Measurements from ENCODE around the gene CYP27A1. TPM values are rescaled to one million over a fixed set of nuclear protein-coding genes. Genes with fewer than 3 reads are reported as not detected.

The CYP27A1 gene
- polyA plus RNA-seq, 2 of the 4 experiments (the other 2 are of a cell fraction): 0.13 to 0.14 TPM

DNA sequence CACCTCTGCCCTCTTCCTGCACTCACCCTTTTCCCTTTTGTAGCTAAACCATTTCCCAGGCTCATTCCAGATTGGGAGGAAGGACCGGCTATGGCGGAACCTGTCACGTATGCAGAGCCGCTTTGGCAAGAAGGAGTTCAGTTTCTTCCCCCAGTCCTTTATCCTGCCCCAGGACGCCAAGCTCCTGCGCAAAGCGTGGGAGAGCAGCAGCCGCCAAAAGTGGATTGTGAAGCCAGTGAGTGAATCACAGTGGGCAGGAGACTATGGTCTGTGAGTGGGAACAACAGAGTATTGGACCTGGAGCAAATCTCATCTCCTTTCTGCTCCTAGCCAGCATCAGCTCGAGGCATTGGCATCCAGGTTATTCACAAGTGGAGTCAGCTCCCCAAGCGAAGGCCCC is 35.0 kb upstream of the CYP27A1 start:
- no peak overlapping the region for H3K4me2 ChIP-seq
- CTCF ChIA-PET: interaction anchor here (1.2 to 2.1 kb wide), 4 partner anchors 16 to 100 kb away, joined by 3 to 5 read pairs (median 4); no protein-coding TSS in a partner anchor
- H3K4me1 ChIP-seq: peaks cover 5% of the 10 kb centered on the region; the same call in 1 of the 3 replicates
- ATAC-seq: no peak
- no peak overlapping the region for H3K27ac ChIP-seq
- no peak for FAIRE-seq
- 97% methylated on average over 10 of the region's 10 CpGs for WGBS (ENCODE audit: missing lambda C conversion rate)
- no peak overlapping the region for H3K4me3 ChIP-seq
- POLR2A ChIA-PET: no interaction called here
- no peak for DNase-seq (ENCODE audit: low read depth in 1 of 2, low spot score in 1 of 2)
- no peaks in the 10 kb centered on the region for H3K9me3 ChIP-seq
- TF ChIP-seq CTCF (IDR thresholded peaks at IDR 0.05): no peak
- no peak for TF ChIP-seq EHF (CRISPR knock-in tag; IDR thresholded peaks at IDR 0.05)
- no peak for TF ChIP-seq FOSB (CRISPR knock-in tag; IDR thresholded peaks at IDR 0.05)
- no peak for TF ChIP-seq MYC (IDR thresholded peaks at IDR 0.05; ENCODE audit: borderline replicate concordance, low read length)
- TF ChIP-seq CEBPB (IDR thresholded peaks at IDR 0.05): no peak
- TF ChIP-seq RNF2 (IDR thresholded peaks at IDR 0.05; ENCODE audit: borderline replicate concordance, low read depth): no peak
- no peak for TF ChIP-seq NR3C1 (IDR thresholded peaks at IDR 0.05)

DNA sequence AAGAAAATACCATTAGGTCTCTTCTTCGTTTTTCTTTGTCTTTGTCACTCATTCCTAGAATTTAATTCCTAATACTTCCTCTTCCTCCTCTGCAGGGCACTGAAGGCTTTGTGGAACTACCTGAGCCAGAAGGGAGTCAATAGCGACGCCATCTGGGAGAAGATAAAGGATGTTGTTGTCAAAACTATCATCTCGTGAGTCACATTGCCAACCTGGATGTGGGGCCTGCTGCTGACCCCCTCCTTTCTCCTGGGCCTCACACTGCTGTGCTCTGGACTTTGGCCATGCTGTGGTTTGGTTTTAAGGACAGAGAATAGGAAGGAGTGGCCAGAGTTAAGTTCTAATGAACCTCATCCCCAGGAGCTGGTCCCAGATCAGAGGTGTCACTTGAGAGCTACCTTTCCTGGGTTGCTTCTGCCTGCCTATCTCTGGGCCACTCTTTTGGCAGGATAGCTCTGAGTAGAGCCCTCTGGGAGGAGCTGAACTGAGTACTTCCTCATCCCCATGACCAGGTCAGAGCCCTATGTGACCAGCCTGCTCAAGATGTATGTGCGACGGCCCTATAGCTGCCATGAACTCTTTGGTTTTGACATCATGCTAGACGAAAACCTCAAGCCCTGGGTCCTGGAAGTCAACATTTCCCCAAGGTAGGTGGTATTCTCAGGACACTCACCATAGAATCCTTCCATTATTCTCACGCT is 33.1 kb upstream of the CYP27A1 start:
- H3K27ac ChIP-seq: no peak overlapping the region
- DNase-seq (ENCODE audit: low read depth in 1 of 2, low spot score in 1 of 2) (no peak), FAIRE-seq (no peak), ATAC-seq (no peak; a peak in 1 of 6 replicates)
- H3K4me3 ChIP-seq: no peak overlapping the region
- WGBS (ENCODE audit: missing lambda C conversion rate): 88% methylated on average over 8 of the region's 8 CpGs
- peaks cover 5% of the 10 kb centered on the region; the same call in 1 of the 3 replicates for H3K4me1 ChIP-seq
- H3K4me2 ChIP-seq: no peak overlapping the region
- no peaks in the 10 kb centered on the region for H3K9me3 ChIP-seq
- TF ChIP-seq FOSL2 (IDR thresholded peaks at IDR 0.05) (no peak), FOSL2 (CRISPR knock-in tag; IDR thresholded peaks at IDR 0.05) (no peak), FOSB (CRISPR knock-in tag; IDR thresholded peaks at IDR 0.05) (no peak), ELK1 (IDR thresholded peaks at IDR 0.05; ENCODE audit: low read depth, low read length) (no peak), KDM5A (IDR thresholded peaks at IDR 0.05) (no peak), GATA3 (IDR thresholded peaks at IDR 0.05; ENCODE audit: borderline replicate concordance) (no peak), CHD4 (IDR thresholded peaks at IDR 0.05; ENCODE audit: borderline replicate concordance) (no peak), CBX2 (IDR thresholded peaks at IDR 0.05; ENCODE audit: borderline replicate concordance, low read depth) (no peak), EP300 (IDR thresholded peaks at IDR 0.05) (no peak), ZSCAN20 (CRISPR knock-in tag; IDR thresholded peaks at IDR 0.05) (no peak), NPAS2 (CRISPR knock-in tag; IDR thresholded peaks at IDR 0.05; ENCODE audit: borderline replicate concordance) (no peak), POLR2A (IDR thresholded peaks at IDR 0.05; ENCODE audit: low read length) (no peak), HMGXB4 (CRISPR knock-in tag; IDR thresholded peaks at IDR 0.05; ENCODE audit: borderline replicate concordance) (no peak), CHD2 (IDR thresholded peaks at IDR 0.05; ENCODE audit: low read length, partially characterized antibody) (no peak), HOXA7 (CRISPR knock-in tag; IDR thresholded peaks at IDR 0.05) (no peak), HOXB5 (CRISPR knock-in tag; IDR thresholded peaks at IDR 0.05) (no peak)
- TF ChIP-seq, protein P1, sequence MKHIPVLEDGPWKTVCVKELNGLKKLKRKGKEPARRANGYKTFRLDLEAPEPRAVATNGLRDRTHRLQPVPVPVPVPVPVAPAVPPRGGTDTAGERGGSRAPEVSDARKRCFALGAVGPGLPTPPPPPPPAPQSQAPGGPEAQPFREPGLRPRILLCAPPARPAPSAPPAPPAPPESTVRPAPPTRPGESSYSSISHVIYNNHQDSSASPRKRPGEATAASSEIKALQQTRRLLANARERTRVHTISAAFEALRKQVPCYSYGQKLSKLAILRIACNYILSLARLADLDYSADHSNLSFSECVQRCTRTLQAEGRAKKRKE (CRISPR knock-in tag; IDR thresholded peaks at IDR 0.05; ENCODE audit: low read depth): no peak
- TF ChIP-seq, protein P2, sequence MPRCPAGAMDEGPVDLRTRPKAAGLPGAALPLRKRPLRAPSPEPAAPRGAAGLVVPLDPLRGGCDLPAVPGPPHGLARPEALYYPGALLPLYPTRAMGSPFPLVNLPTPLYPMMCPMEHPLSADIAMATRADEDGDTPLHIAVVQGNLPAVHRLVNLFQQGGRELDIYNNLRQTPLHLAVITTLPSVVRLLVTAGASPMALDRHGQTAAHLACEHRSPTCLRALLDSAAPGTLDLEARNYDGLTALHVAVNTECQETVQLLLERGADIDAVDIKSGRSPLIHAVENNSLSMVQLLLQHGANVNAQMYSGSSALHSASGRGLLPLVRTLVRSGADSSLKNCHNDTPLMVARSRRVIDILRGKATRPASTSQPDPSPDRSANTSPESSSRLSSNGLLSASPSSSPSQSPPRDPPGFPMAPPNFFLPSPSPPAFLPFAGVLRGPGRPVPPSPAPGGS (IDR thresholded peaks at IDR 0.05): no peak
- CTCF ChIA-PET: interaction anchor here (1.1 to 1.2 kb wide), 2 partner anchors 39 to 99 kb away, joined by 3 to 4 read pairs; no protein-coding TSS in a partner anchor
- POLR2A ChIA-PET: no interaction called here
